Fibroblast of lung (primary cell): ENCODE data around the gene PROCA1. TPM values are rescaled to one million over a fixed set of nuclear protein-coding genes. Genes with fewer than 3 reads are reported as not detected.
"Not testable (repeated sequence)": the region's sequence is repeated elsewhere in the genome, so short reads cannot be mapped to it uniquely, and the experiment has no call there.

ENCODE experiments used
- DNase-seq, 2 donors: peaks; one replicate each; pipeline versions ENCODE4 v3.0.0 to v3.0.0-alpha.2; 2010; ENCODE audit warnings: low read depth in 2 of 2
- H2AFZ ChIP-seq: 2 replicates; pipeline ENCODE4 v1.5.1; 2012; ENCODE audit warnings: low read length, control low read depth, inconsistent platforms
- H3K27ac ChIP-seq: 2 replicates; pipeline ENCODE4 v1.5.1; 2011; ENCODE audit warnings: low read length, control low read depth; ENCODE audit not compliant: insufficient read depth
- H3K27me3 ChIP-seq: 2 replicates; pipeline ENCODE4 v1.5.1; 2011; ENCODE audit warnings: mild to moderate bottlenecking, low read length; ENCODE audit not compliant: control insufficient read depth, insufficient read depth
- H3K36me3 ChIP-seq: 2 replicates; pipeline ENCODE4 v1.5.1; 2011; ENCODE audit warnings: low read length; ENCODE audit not compliant: control insufficient read depth, insufficient read depth
- H3K4me1 ChIP-seq: 2 replicates; pipeline ENCODE4 v1.5.1; 2011; ENCODE audit warnings: low read length; ENCODE audit not compliant: control insufficient read depth, insufficient read depth; ENCODE audit errors: extremely low read depth
- H3K4me2 ChIP-seq: 2 replicates; pipeline ENCODE4 v1.5.1; 2011; ENCODE audit warnings: low read length, control low read depth; ENCODE audit not compliant: insufficient read depth; ENCODE audit errors: extremely low read depth
- H3K4me3 ChIP-seq, 4 experiments: fragments of 200-600 bp in 1 of 4; sonication (generic) in 1 of 4; replicated peaks in 1 of 4; 2 replicates each; pipeline ENCODE4 v1.5.1; 2011 to 2016; ENCODE audit warnings: low read length in 4 of 4, low read depth in 3 of 4, mild to moderate bottlenecking in 3 of 4, control low read depth in 2 of 4, inconsistent platforms in 1 of 4, mixed read lengths in 1 of 4; ENCODE audit not compliant: insufficient read depth in 1 of 4; ENCODE audit errors: control extremely low read depth in 1 of 4
- H3K79me2 ChIP-seq: 2 replicates; pipeline ENCODE4 v1.5.1; 2012; ENCODE audit warnings: mild to moderate bottlenecking, low read length, inconsistent platforms; ENCODE audit not compliant: control insufficient read depth, insufficient read depth
- H3K9ac ChIP-seq: 2 replicates; pipeline ENCODE4 v1.5.1; 2011; ENCODE audit warnings: mild to moderate bottlenecking, low read length, control low read depth; ENCODE audit not compliant: insufficient read depth
- H3K9me3 ChIP-seq: 2 replicates; pipeline ENCODE4 v1.5.1; 2012; ENCODE audit warnings: low read depth, low read length; ENCODE audit not compliant: control insufficient read depth, insufficient read depth
- H4K20me1 ChIP-seq: 2 replicates; pipeline ENCODE4 v1.5.1; 2011; ENCODE audit warnings: low read length; ENCODE audit not compliant: control insufficient read depth, insufficient read depth; ENCODE audit errors: extremely low read depth
- EZH2 ChIP-seq: IDR thresholded peaks from 2 replicates; pipeline ENCODE4 v1.5.1; 2012; ENCODE audit warnings: low read length, control low read depth, mild to moderate bottlenecking; ENCODE audit errors: missing control alignments
- polyA plus RNA-seq, 2 donors: library from polyadenylated mRNA; depleted of rRNA in 1 of 2; stranded (reverse) in 1 of 2; unstranded in 1 of 2; fragments of >200 nt; gene quantifications; 2 replicates each; pipeline ENCODE4 v1.2.1, GENCODE V29; 2011 to 2012; ENCODE audit warnings: missing spikeins in 1 of 2
- total RNA-seq: library from RNA; depleted of rRNA; stranded (reverse); fragments of >200 nt; gene quantifications from 2 replicates; pipeline ENCODE4 v1.2.1, GENCODE V29; 2014
- TF ChIP-seq, protein P1 (sequence below), 2 donors: IDR thresholded peaks in 1 of 2; conservative IDR thresholded peaks in 1 of 2; 1 replicate in 1 of 2; 2 replicates in 1 of 2; pipeline ENCODE4 v1.5.1; 2011 to 2012; ENCODE audit warnings: low read length in 2 of 2, control low read depth in 1 of 2, inconsistent platforms in 1 of 2, low read depth in 1 of 2, mild to moderate bottlenecking in 1 of 2

PROCA1 gene
- total and polyA plus RNA-seq, 2 donors (not counting 1 experiment from before 2014, with no cell fraction given) = 0.85 to 2.6 TPM

GRCh38 chr17:28662527-28662829 lies 49.2 kb downstream of the PROCA1 start:
- H4K20me1 ChIP-seq = no peaks in the 10 kb centered on the region
- TF ChIP-seq EZH2 = no peak
- TF ChIP-seq, protein P1, sequence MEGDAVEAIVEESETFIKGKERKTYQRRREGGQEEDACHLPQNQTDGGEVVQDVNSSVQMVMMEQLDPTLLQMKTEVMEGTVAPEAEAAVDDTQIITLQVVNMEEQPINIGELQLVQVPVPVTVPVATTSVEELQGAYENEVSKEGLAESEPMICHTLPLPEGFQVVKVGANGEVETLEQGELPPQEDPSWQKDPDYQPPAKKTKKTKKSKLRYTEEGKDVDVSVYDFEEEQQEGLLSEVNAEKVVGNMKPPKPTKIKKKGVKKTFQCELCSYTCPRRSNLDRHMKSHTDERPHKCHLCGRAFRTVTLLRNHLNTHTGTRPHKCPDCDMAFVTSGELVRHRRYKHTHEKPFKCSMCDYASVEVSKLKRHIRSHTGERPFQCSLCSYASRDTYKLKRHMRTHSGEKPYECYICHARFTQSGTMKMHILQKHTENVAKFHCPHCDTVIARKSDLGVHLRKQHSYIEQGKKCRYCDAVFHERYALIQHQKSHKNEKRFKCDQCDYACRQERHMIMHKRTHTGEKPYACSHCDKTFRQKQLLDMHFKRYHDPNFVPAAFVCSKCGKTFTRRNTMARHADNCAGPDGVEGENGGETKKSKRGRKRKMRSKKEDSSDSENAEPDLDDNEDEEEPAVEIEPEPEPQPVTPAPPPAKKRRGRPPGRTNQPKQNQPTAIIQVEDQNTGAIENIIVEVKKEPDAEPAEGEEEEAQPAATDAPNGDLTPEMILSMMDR (conservative IDR thresholded peaks at IDR 0.05 in 1 of 2, IDR thresholded peaks at IDR 0.05 in 1 of 2; ENCODE audit: low read depth in 1 of 2, low read length in 2 of 2) = no peak
- DNase-seq = no peak
- peak overlapping the region; percentile 96 for H3K27ac ChIP-seq
- peak overlapping the region; percentile 65 for H3K4me2 ChIP-seq
- H3K79me2 ChIP-seq = peaks cover 71% of the 10 kb centered on the region
- no peaks in the 10 kb centered on the region for H3K27me3 ChIP-seq
- H3K4me3 ChIP-seq = peak overlapping the region; percentile 54 to 92 (median 88)
- H3K9me3 ChIP-seq = no peaks in the 10 kb centered on the region
- H3K36me3 ChIP-seq = peaks cover 4% of the 10 kb centered on the region
- H2AFZ ChIP-seq = peak overlapping the region; percentile 64
- H3K4me1 ChIP-seq = peaks cover 5% of the 10 kb centered on the region
- H3K9ac ChIP-seq = peak overlapping the region; percentile 83

DNA sequence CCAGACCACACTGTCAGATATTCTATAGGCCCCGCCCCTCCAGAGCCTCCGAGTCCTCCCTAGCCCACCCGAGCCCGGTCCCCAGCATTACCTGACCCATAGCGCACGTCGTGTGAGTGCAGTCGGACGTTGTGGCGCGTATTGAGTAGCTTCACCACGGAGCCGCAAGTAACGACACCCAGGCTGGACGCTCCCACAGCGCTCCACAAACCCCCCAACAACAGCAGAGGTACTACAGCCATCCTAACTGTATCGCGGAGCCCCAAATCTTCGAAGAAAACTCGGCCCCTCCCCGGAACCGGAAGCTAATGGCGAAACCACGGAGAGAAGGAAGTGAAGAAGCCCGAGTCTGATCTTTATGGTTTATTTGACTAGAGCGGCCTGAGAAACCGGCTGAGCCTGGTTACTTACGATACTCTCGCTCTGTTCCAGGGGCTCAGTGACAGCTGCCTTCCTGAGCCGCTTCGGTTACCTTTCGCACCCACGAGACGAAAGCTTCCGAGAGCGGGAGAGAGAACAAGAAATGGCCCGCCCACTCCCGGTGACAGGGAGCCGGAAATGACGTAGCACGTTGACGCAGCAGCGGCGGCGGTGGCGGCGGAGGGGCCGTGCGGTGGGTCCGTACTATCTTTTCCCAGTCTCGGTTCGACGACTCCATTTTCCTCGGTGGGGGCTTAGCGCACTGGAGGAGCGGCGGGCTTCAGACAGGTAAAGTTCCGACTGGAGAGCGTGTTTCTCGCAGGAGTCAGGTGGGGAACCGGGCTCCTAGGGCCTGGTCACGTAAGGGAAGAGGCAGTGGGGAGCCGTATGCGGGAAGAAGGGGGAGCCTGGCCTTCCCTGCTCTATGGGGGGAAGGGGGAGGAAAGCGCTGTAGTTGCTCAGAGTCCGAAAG lies 49.8 kb downstream of the PROCA1 start, which contains the start of the genes SDF2 and SUPT6H:
SDF2 (minus strand) TSS at position 272 of the 892 bp plus-strand sequence; CDS start at position 242, 30 bp downstream.
SUPT6H (plus strand) TSS at position 571 of the 892 bp plus-strand sequence. CDS start 11,197 bp downstream, outside the sequence.
- H3K36me3 ChIP-seq = peaks cover 4% of the 10 kb centered on the region
- H3K9me3 ChIP-seq = no peaks in the 10 kb centered on the region
- peak within 1 kb of the TSS; percentile 64 for H2AFZ ChIP-seq
- peak within 1 kb of the TSS; percentile 97 for H3K4me2 ChIP-seq
- peak within 1 kb of the TSS; percentile 54 to 92 (median 88) for H3K4me3 ChIP-seq
- no peaks in the 10 kb centered on the region for H3K27me3 ChIP-seq
- H3K79me2 ChIP-seq = peaks cover 72% of the 10 kb centered on the region
- H3K4me1 ChIP-seq = peaks cover 5% of the 10 kb centered on the region
- DNase-seq = peak; percentile 79 to 85
- H3K27ac ChIP-seq = peak within 1 kb of the TSS; percentile 96
- peak within 1 kb of the TSS; percentile 83 for H3K9ac ChIP-seq
- TF ChIP-seq, protein P1 (conservative IDR thresholded peaks at IDR 0.05 in 1 of 2, IDR thresholded peaks at IDR 0.05 in 1 of 2; ENCODE audit: low read depth in 1 of 2, low read length in 2 of 2) = no peak
- no peak for TF ChIP-seq EZH2
- no peaks in the 10 kb centered on the region for H4K20me1 ChIP-seq

- H3K9ac ChIP-seq, H3K4me1 ChIP-seq, H4K20me1 ChIP-seq, H3K36me3 ChIP-seq, H3K27ac ChIP-seq, H3K4me2 ChIP-seq, H3K27me3 ChIP-seq, H3K4me3 ChIP-seq, H2AFZ ChIP-seq, DNase-seq, H3K9me3 ChIP-seq: not testable (repeated sequence)
- peaks cover 66% of the 10 kb centered on the region for H3K79me2 ChIP-seq
Measured at GRCh38 chr17:28659497-28659881, 52.2 kb downstream of the PROCA1 start.

DNA sequence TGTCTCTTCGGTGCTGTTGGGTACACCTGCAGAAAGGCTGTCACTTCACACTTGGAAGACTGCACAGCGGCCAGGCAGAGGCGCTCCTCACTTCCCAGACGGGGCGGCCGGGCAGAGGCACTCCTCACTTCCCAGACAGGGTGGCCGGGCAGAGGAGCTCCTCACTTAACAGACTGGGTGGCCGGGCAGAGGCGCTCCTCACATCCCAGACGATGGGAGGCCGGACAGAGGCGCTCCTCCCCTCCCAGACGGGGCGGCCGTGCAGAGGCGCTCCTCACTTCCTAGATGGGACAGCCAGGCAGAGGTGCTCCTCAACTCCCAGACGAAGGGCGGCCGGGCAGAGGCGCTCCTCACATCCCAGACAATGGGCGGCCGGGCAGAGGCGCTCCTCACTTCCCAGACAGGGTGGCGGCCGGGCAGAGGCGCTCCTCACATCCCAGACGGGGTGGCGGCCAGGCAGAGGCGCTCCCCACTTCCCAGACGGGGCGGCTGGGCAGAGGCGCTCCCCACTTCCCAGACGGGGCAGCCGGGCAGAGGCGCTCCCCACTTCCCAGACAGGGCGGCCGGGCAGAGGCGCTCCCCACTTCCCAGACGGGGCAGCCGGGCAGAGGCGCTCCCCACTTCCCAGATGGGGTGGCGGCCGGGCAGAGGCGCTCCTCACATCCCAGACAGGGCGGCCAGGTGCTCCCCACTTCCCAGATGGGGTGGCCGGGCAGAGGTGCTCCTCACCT lies 52.8 kb downstream of the PROCA1 start:
- H3K9me3 ChIP-seq, H3K9ac ChIP-seq, H3K4me2 ChIP-seq, DNase-seq, H4K20me1 ChIP-seq, H3K27ac ChIP-seq, H3K4me1 ChIP-seq, H2AFZ ChIP-seq, H3K4me3 ChIP-seq, H3K36me3 ChIP-seq, H3K27me3 ChIP-seq: not testable (repeated sequence)
- peaks cover 60% of the 10 kb centered on the region for H3K79me2 ChIP-seq

GRCh38 chr17:28658342-28658741 lies 53.3 kb downstream of the PROCA1 start:
- H3K9me3 ChIP-seq, H3K9ac ChIP-seq: not testable (repeated sequence)

More at GRCh38 chr17:28658342-28658741, 53.3 kb downstream of the PROCA1 start:
- peaks cover 54% of the 10 kb centered on the region for H3K79me2 ChIP-seq
- not testable (repeated sequence) for H3K4me1 ChIP-seq, H3K27me3 ChIP-seq, H3K27ac ChIP-seq, H3K4me2 ChIP-seq, H2AFZ ChIP-seq, H3K4me3 ChIP-seq, H3K36me3 ChIP-seq, DNase-seq, H4K20me1 ChIP-seq
